ENCODE data around the gene NCLN. TPM values are rescaled to one million over a fixed set of nuclear protein-coding genes. Genes with fewer than 3 reads are reported as not detected.
"Not testable (repeated sequence)": the region's sequence is repeated elsewhere in the genome, so short reads cannot be mapped to it uniquely, and the experiment has no call there.

The NCLN gene
- total RNA-seq, 1 experiment from 2014 or later: 143 TPM

DNA sequence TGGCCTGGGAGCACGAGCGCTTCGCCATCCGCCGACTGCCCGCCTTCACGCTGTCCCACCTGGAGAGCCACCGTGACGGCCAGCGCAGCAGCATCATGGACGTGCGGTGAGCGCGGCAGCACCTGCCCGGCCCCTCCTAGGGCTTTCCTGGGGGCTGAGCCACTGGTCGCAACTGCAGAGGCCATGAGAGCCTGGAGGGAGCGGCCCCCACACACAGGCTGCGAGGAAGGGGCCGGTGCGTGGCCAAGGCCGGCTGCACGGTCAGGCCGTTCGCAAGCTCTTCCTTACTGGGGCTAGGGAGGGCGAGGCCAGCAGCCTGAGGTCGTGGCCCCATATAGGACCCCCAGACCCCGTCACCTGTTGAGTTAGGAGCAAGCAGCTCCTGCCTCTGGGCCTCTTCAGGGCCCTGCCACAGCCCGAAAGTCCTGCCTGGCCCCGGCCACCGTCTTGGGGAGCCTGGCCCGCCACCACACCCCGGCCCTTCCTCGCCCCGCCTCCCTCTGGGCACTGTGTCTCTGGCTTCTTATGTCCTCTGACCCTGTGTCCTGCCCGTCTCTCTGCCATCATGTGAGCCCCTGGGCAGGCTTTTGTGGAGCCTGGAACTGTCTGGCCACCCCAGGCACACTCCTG lies 19.0 kb downstream of the NCLN start:
- Histone ChIP-seq H3K36me3 (peaks cover 90% of the 10 kb centered on the region), H3K4me1 (replicated peaks) (no peaks in the 10 kb centered on the region), H3K9me3 (replicated peaks) (no peaks in the 10 kb centered on the region), H3K27me3 (replicated peaks) (no peaks in the 10 kb centered on the region), H3K4me3 (no peak overlapping the region), H3K27ac (no peak overlapping the region)
- no peak for DNase-seq (ENCODE audit: low read depth in 1 of 2, low spot score in 2 of 2)

DNA sequence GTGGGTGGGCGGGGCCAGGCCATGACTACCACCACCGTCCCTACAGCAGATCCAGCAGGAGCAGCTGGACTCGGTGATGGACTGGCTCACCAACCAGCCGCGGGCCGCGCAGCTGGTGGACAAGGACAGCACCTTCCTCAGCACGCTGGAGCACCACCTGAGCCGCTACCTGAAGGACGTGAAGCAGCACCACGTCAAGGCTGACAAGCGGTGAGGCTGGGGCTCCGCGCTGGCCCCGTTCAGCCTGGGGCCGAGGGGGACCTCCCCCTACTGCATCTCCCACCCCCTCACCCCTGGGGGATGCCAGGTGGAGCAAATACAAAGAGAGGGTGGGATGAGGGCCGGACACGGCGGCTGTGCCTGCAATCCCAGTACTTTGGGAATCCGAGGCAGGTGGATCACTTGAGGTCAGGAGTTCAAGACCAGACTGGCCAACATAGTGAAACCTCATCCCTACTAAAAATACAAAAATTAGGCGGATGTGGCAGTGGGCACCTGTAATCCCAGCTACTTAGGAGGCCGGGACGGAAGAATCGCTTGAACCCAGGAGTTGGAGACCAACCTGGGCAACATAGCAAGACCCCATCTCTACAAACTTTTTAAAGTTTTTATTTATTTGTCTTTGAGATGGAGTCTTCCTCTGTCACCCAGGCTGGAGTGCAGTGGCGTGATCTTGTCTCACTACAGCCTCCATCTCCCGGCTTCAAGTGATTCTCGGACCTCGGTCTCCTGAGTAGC lies 20.7 kb downstream of the NCLN start:
- H3K27ac ChIP-seq: no peak overlapping the region
- peaks cover 79% of the 10 kb centered on the region for H3K36me3 ChIP-seq
- H3K9me3 ChIP-seq (replicated peaks): no peaks in the 10 kb centered on the region
- no peaks in the 10 kb centered on the region for H3K4me1 ChIP-seq (replicated peaks)
- H3K4me3 ChIP-seq: no peak overlapping the region
- H3K27me3 ChIP-seq (replicated peaks): no peaks in the 10 kb centered on the region
- no peak for DNase-seq (ENCODE audit: low read depth in 1 of 2, low spot score in 2 of 2)

- H3K36me3 ChIP-seq: peaks cover 68% of the 10 kb centered on the region
- H3K4me1 ChIP-seq (replicated peaks): no peaks in the 10 kb centered on the region
- no peak for DNase-seq (ENCODE audit: low read depth in 1 of 2, low spot score in 2 of 2)
- no peak overlapping the region for H3K4me3 ChIP-seq
- no peaks in the 10 kb centered on the region for H3K27me3 ChIP-seq (replicated peaks)
- H3K9me3 ChIP-seq (replicated peaks): no peaks in the 10 kb centered on the region
- no peak overlapping the region for H3K27ac ChIP-seq
These were observed 21.9 kb downstream of the NCLN start for GRCh38 chr19:3207461-3208242.

DNA sequence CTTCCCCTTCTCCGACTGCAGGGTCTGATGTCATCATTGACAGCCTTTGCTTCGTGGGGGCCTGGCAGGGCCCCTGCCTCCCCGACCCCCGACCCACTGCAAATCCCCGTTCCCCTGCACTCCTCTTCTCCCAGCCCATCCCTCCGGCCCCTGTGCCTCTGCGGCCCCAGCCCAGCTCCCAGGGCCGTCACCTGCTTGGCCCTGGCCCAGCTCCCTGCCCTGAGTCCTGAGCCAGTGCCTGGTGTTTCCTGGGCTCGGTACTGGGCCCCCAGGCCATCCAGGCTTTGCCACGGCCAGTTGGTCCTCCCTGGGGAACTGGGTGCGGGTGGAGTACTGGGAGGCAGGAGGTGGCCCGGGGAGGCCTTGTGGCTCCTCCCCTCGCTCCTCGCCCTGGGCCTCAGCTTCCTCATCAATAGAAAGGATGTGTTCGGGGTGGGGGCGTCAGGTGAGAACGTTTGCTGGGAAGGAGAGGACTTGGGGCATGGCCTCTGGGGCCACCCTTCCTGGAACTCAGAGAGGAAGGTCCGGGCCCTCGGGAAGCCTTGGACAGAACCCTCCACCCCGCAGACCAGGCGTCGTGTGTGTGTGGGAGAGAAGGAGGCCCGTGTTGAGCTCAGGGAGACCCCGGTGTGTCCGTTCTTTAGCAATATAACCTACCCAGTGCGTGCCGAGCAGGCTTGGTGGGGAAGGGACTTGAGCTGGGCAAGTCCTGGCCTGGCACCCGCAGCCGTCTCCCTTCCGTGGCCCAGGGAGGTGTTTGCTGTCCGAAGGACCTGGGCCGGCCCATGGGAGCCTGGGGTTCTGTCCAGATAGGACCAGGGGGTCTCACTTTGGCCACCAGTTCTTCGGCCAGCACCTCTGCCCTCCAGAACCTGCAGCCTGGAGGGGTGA lies 22.8 kb downstream of the NCLN start:
- no peaks in the 10 kb centered on the region for H3K27me3 ChIP-seq (replicated peaks)
- H3K9me3 ChIP-seq (replicated peaks): no peaks in the 10 kb centered on the region
- peaks cover 59% of the 10 kb centered on the region for H3K36me3 ChIP-seq
- H3K4me3 ChIP-seq: no peak overlapping the region
- no peak for DNase-seq (ENCODE audit: low read depth in 1 of 2, low spot score in 2 of 2)
- no peak overlapping the region for H3K27ac ChIP-seq
- H3K4me1 ChIP-seq (replicated peaks): no peaks in the 10 kb centered on the region

DNA sequence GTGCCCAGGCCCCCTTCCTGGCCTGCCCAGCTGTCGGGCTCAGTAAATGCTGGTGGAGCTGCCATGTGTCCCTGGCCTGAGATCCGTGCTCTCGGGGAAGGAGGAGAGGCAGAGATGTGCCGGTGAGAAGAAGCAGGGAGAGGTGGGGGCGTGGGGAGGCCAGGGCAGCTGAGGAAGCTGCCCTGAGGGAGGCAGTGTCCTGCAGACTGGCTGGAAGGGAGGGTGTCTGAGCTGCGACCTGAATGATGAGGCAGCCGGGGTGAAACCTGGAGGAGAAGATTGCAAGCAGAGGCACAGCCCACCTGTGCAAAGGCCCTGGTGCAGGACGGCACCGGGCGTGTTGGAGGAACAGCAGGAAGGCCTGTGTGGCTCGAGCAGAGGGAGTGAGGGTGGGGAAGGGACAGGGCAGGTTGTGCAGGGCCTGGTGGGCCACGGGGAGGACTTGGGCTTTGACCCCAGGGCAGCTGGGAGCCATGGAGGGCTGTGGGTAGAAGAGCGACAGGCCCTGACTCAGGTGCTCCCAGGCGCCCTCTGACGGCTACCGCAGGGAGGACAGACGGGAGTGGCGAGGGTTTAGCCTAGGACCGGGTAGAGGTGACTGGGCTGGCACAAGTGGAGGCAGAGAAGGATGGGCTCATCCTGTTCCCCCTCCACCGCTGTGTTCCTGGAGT lies 24.8 kb downstream of the NCLN start:
- peaks cover 51% of the 10 kb centered on the region for H3K36me3 ChIP-seq

GRCh38 chr19:3211191-3211590 lies 25.5 kb downstream of the NCLN start:
- no peak overlapping the region for H3K27ac ChIP-seq
- peaks cover 12% of the 10 kb centered on the region for H3K4me1 ChIP-seq (replicated peaks)
- peaks cover 55% of the 10 kb centered on the region for H3K36me3 ChIP-seq
- H3K9me3 ChIP-seq (replicated peaks): peaks cover 3% of the 10 kb centered on the region; the same call in 1 of the 2 replicates
- H3K4me3 ChIP-seq: no peak overlapping the region
- H3K27me3 ChIP-seq (replicated peaks): no peaks in the 10 kb centered on the region
- no peak for DNase-seq (ENCODE audit: low read depth in 1 of 2, low spot score in 2 of 2)

More for the DNA sequence above, 24.8 kb downstream of the NCLN start:
- H3K27me3 ChIP-seq (replicated peaks): no peaks in the 10 kb centered on the region
- H3K9me3 ChIP-seq (replicated peaks): peaks cover 3% of the 10 kb centered on the region; the same call in 1 of the 2 replicates
- H3K27ac ChIP-seq: no peak overlapping the region
- H3K4me3 ChIP-seq: no peak overlapping the region
- peaks cover 10% of the 10 kb centered on the region for H3K4me1 ChIP-seq (replicated peaks)
- peak; percentile 46 to 72 for DNase-seq (ENCODE audit: low read depth in 1 of 2, low spot score in 2 of 2)

DNA sequence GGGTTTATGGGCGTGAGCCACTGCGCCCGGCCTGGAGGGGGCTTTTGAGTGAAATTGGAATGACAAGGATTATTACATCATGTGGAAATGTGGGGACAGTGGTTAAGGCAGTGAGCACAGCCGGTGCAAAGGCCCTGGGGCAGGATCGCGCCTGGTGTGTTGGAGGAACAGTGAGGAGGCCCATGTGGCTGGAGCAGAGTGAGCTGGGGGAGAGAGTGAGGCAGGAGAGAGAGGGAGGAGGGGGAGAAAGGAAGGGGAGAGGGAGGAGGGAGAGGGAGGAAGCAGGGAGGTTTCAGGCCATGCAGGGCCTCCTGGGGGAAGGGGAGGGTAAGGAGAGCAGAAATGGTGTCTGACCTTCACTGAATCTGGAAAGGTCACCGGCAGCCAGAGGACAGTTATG lies 27.4 kb downstream of the NCLN start:
- no peak overlapping the region for H3K27ac ChIP-seq
- H3K9me3 ChIP-seq (replicated peaks): peaks cover 3% of the 10 kb centered on the region; the same call in 1 of the 2 replicates
- H3K27me3 ChIP-seq (replicated peaks): no peaks in the 10 kb centered on the region
- no peak overlapping the region for H3K4me3 ChIP-seq
- H3K4me1 ChIP-seq (replicated peaks): peaks cover 12% of the 10 kb centered on the region
- H3K36me3 ChIP-seq: peaks cover 43% of the 10 kb centered on the region
- DNase-seq (ENCODE audit: low read depth in 1 of 2, low spot score in 2 of 2): no peak

DNA sequence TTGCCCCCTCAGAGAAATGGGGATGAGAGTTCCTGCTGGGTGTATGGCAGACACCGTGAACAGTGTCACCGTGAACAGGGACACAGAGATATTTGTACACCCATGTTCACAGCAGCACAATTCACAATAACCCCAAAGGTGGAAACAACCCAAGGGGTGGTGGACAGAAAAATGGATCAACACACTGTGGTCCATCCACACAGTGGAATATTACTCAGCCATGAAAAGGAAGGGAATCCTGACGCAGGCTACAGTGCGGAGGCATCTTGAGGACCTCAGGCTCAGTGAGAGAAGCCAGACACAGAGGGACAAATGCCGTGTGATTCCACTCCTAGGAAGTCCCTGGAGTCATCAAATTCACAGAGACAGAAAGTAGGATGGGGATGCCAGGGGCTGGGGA lies 31.1 kb downstream of the NCLN start:
- peaks cover 25% of the 10 kb centered on the region for H3K36me3 ChIP-seq
- H3K9me3 ChIP-seq (replicated peaks): peaks cover 3% of the 10 kb centered on the region; the same call in 1 of the 2 replicates
- no peak overlapping the region for H3K4me3 ChIP-seq
- H3K27me3 ChIP-seq (replicated peaks): no peaks in the 10 kb centered on the region
- H3K4me1 ChIP-seq (replicated peaks): peaks cover 12% of the 10 kb centered on the region
- no peak overlapping the region for H3K27ac ChIP-seq
- DNase-seq (ENCODE audit: low read depth in 1 of 2, low spot score in 2 of 2): no peak

DNA sequence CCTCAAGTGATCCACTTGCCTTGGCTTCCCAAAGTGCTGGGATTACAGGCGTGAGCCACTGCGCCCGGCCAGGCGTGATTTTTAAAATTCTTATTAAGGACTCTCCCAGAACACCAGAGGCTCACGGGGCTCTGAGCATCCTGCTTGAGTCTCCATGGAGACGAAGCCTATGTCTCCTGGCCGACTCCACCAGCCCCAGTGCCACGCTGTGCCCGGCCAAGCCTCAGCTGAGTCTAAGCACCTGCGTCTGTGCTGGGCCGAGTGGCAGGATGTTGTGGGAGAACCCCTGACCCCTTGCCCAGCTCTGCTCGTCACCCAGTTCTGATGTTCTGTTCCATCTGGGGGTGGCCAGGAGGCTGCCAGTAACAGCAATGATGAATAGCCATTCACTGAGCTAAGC lies 34.8 kb downstream of the NCLN start:
- no peak for DNase-seq (ENCODE audit: low read depth in 1 of 2, low spot score in 2 of 2)
- H3K4me3 ChIP-seq: no peak overlapping the region
- H3K36me3 ChIP-seq: peaks cover 13% of the 10 kb centered on the region
- H3K4me1 ChIP-seq (replicated peaks): peaks cover 1% of the 10 kb centered on the region
- no peaks in the 10 kb centered on the region for H3K9me3 ChIP-seq (replicated peaks)
- peaks cover 4% of the 10 kb centered on the region; the same call in 1 of the 2 replicates for H3K27me3 ChIP-seq (replicated peaks)
- H3K27ac ChIP-seq: no peak overlapping the region

GRCh38 chr19:3221576-3221975 lies 35.8 kb downstream of the NCLN start:
- not testable (repeated sequence) for H3K4me3 ChIP-seq; H3K27ac ChIP-seq; DNase-seq (ENCODE audit: low read depth in 1 of 2, low spot score in 2 of 2); H3K9me3 ChIP-seq (replicated peaks); H3K36me3 ChIP-seq; H3K4me1 ChIP-seq (replicated peaks); H3K27me3 ChIP-seq (replicated peaks)

- Histone ChIP-seq H3K27me3 (replicated peaks) (peaks cover 15% of the 10 kb centered on the region), H3K4me1 (replicated peaks) (no peaks in the 10 kb centered on the region; the same call in none of the 2 replicates), H3K9me3 (replicated peaks) (no peaks in the 10 kb centered on the region), H3K27ac (no peak overlapping the region), H3K36me3 (no peaks in the 10 kb centered on the region), H3K4me3 (no peak overlapping the region)
- DNase-seq (ENCODE audit: low read depth in 1 of 2, low spot score in 2 of 2): no peak
These were observed 37.0 kb downstream of the NCLN start for GRCh38 chr19:3222709-3223108.

DNA sequence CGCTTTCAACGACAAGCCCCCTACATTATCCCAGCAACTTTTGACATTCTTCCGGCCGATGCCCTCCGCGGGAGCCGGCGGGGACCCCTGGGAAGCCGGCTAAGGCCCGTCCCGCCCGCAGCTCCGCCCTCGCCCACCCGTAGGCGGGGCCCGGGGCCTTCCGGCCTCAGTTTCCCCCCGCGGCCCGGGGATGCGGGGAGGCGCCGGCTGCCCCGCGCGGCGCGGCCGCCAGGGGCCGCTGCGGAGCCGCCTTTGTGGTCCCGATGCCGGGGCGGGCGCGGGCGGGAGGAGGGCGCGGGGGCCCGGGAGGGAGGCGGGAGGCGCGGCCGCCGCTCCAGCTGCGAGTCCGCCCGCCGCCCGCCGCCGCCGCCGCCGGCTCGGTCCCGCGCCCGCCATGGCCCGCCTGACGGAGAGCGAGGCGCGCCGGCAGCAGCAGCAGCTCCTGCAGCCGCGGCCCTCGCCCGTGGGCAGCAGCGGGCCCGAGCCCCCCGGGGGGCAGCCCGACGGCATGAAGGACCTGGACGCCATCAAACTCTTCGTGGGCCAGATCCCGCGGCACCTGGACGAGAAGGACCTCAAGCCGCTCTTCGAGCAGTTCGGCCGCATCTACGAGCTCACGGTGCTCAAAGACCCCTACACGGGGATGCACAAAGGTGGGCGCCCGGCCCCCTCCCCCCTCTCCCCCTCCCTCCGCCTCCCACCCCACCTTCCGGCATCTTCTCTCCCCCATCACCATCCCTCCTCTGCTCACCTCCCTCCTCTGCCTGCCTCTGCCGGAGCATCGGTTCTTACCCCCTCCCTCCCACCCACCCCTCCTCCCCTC lies 38.8 kb downstream of the NCLN start, which contains the start of gene CELF5:
CELF5 (plus strand) TSS at position 316 of the 823 bp plus-strand sequence; CDS start at position 395, 79 bp downstream.
- Histone ChIP-seq H3K27ac (no peak within 1 kb of the TSS), H3K9me3 (replicated peaks) (no peaks in the 10 kb centered on the region), H3K4me3 (peak within 1 kb of the TSS; percentile 27), H3K27me3 (replicated peaks) (peaks cover 25% of the 10 kb centered on the region), H3K36me3 (no peaks in the 10 kb centered on the region), H3K4me1 (replicated peaks) (no peaks in the 10 kb centered on the region; the same call in none of the 2 replicates)
- DNase-seq (ENCODE audit: low read depth in 1 of 2, low spot score in 2 of 2): no peak
